ENCODE data around the gene VPREB3. TPM values are rescaled to one million over a fixed set of nuclear protein-coding genes. Genes with fewer than 3 reads are reported as not detected.

VPREB3 gene
- polyA plus RNA-seq, 3 donors: 0.88 to 1.0 (median 1.0) TPM

DNA sequence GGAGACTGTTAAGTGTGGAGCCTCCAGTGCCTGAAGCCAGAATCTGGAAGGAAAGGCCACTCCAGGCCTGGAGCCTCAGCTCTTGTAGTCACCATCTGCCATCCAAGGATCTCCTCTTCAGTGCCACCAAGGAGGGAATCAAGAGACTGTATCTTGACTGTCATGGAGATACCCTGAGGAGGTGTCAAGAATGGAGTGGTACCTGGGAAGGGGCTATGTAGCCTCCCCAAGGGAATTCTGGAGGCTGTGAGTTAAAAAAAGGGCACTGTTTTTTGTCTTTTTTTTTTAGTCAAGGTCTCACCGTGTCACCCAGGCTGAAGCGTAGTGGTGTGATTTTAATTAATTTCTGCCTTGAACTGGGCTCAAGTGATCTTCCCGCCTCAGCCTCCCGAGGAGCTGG, 5.3 kb upstream of the VPREB3 start:
- Mint-ChIP-seq H3K4me1 (peaks cover 29% of the 10 kb centered on the region), H3K36me3 (peaks cover 0 to 3% of the 10 kb centered on the region in 2 donors), H3K27me3 (ENCODE audit: low read depth in 3 of 3) (peaks cover 2 to 3% (median 2%) of the 10 kb centered on the region in 3 donors), H3K9me3 (no peaks in the 10 kb centered on the region), H3K4me3 (no peak overlapping the region), H3K27ac (no peak overlapping the region)
- intact Hi-C loops (cut with micrococcal nuclease): no loop called here
- Histone ChIP-seq H3K4me3 (replicated peaks in 1 of 3; ENCODE audit: low read depth in 2 of 3, low read length in 3 of 3) (no peak overlapping the region), H3K9me3 (replicated peaks in 1 of 2; ENCODE audit: control insufficient read depth in 1 of 2, insufficient read depth in 1 of 2, low read length in 2 of 2) (no peaks in the 10 kb centered on the region), H3K27me3 (ENCODE audit: control insufficient read depth in 2 of 2, insufficient read depth in 2 of 2, low read length in 2 of 2) (no peaks in the 10 kb centered on the region), H3K79me2 (ENCODE audit: insufficient read depth, low read length) (no peaks in the 10 kb centered on the region), H3K4me1 (ENCODE audit: control insufficient read depth in 1 of 2, insufficient read depth in 2 of 2, low read length in 2 of 2) (peaks cover 18 to 21% of the 10 kb centered on the region in 2 donors), H4K20me1 (ENCODE audit: insufficient read depth, low read length) (no peaks in the 10 kb centered on the region), H3K4me2 (replicated peaks; ENCODE audit: extremely low read depth, low read length, poor library complexity, severe bottlenecking) (no peak overlapping the region), H3K9ac (ENCODE audit: insufficient read depth, low read length, poor library complexity, severe bottlenecking) (no peak overlapping the region), H3K27ac (ENCODE audit: low read depth in 1 of 2, low read length in 2 of 2) (no peak overlapping the region), H2AFZ (ENCODE audit: insufficient read depth, low read depth, low read length, poor library complexity, severe bottlenecking) (no peak overlapping the region), H3K36me3 (replicated peaks in 1 of 2; ENCODE audit: control insufficient read depth in 1 of 2, insufficient read depth in 2 of 2, low read length in 2 of 2) (peaks cover 0 to 3% of the 10 kb centered on the region in 2 donors)
- DNase-seq: no peak
- WGBS (ENCODE audit: insufficient coverage): 100% methylated on average over 3 of the region's 4 CpGs
- TF ChIP-seq, protein P1, sequence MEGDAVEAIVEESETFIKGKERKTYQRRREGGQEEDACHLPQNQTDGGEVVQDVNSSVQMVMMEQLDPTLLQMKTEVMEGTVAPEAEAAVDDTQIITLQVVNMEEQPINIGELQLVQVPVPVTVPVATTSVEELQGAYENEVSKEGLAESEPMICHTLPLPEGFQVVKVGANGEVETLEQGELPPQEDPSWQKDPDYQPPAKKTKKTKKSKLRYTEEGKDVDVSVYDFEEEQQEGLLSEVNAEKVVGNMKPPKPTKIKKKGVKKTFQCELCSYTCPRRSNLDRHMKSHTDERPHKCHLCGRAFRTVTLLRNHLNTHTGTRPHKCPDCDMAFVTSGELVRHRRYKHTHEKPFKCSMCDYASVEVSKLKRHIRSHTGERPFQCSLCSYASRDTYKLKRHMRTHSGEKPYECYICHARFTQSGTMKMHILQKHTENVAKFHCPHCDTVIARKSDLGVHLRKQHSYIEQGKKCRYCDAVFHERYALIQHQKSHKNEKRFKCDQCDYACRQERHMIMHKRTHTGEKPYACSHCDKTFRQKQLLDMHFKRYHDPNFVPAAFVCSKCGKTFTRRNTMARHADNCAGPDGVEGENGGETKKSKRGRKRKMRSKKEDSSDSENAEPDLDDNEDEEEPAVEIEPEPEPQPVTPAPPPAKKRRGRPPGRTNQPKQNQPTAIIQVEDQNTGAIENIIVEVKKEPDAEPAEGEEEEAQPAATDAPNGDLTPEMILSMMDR (IDR thresholded peaks at IDR 0.05): no peak

DNA sequence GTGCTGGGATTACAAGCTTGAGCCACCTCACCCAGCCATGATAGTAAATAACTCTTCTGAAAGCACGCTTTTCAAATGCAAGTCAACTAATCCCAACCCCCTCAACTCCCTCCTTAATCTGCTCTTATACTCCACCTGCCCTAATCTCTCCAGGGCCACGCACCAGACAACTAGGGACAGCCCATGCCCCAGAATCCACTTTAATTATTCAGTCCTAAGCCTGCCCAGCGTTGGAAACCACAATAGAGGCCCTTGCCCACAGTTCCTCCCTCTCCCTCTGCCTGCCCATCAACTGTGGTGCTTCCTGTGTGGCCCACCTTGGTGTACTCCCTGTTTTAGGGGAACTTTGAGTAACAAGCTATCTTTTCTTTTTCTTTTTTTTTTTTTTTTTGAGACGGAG, 2.7 kb upstream of the VPREB3 start:
- Histone ChIP-seq H3K9ac (ENCODE audit: insufficient read depth, low read length, poor library complexity, severe bottlenecking) (no peak overlapping the region), H3K4me2 (replicated peaks; ENCODE audit: extremely low read depth, low read length, poor library complexity, severe bottlenecking) (no peak overlapping the region), H3K36me3 (replicated peaks in 1 of 2; ENCODE audit: control insufficient read depth in 1 of 2, insufficient read depth in 2 of 2, low read length in 2 of 2) (no peaks in the 10 kb centered on the region), H3K27me3 (ENCODE audit: control insufficient read depth in 2 of 2, insufficient read depth in 2 of 2, low read length in 2 of 2) (no peaks in the 10 kb centered on the region), H3K27ac (ENCODE audit: low read depth in 1 of 2, low read length in 2 of 2) (no peak overlapping the region), H2AFZ (ENCODE audit: insufficient read depth, low read depth, low read length, poor library complexity, severe bottlenecking) (no peak overlapping the region), H3K4me1 (ENCODE audit: control insufficient read depth in 1 of 2, insufficient read depth in 2 of 2, low read length in 2 of 2) (peaks cover 3 to 4% of the 10 kb centered on the region in 2 donors), H3K79me2 (ENCODE audit: insufficient read depth, low read length) (no peaks in the 10 kb centered on the region), H3K4me3 (replicated peaks in 1 of 3; ENCODE audit: low read depth in 2 of 3, low read length in 3 of 3) (no peak overlapping the region), H3K9me3 (replicated peaks in 1 of 2; ENCODE audit: control insufficient read depth in 1 of 2, insufficient read depth in 1 of 2, low read length in 2 of 2) (no peaks in the 10 kb centered on the region), H4K20me1 (ENCODE audit: insufficient read depth, low read length) (no peaks in the 10 kb centered on the region)
- DNase-seq: no peak
- H3K27me3 Mint-ChIP-seq (ENCODE audit: low read depth in 3 of 3): peaks cover 0 to 3% (median 2%) of the 10 kb centered on the region in 3 donors
- WGBS (ENCODE audit: insufficient coverage): 13% methylated on average over 3 of the region's 4 CpGs
- TF ChIP-seq, protein P1 (IDR thresholded peaks at IDR 0.05): no peak
- no peaks in the 10 kb centered on the region for H3K36me3 Mint-ChIP-seq
- no peak overlapping the region for H3K4me3 Mint-ChIP-seq
- intact Hi-C loops (cut with micrococcal nuclease): no loop called here
- peaks cover 0 to 2% (median 0%) of the 10 kb centered on the region in 7 donors for H3K9me3 Mint-ChIP-seq
- H3K27ac Mint-ChIP-seq: no peak overlapping the region
- peaks cover 11% of the 10 kb centered on the region for H3K4me1 Mint-ChIP-seq

Measured in CD14-positive monocyte (primary cell).